HG02973 (cell line): ENCODE results near the gene MYO15B.
A peak's percentile ranks its signal among the peaks of the same experiment; 100 is the strongest.
"Not testable (repeated sequence)": the region's sequence is repeated elsewhere in the genome, so short reads cannot be mapped to it uniquely, and the experiment has no call there.

Source experiments
- ATAC-seq: cut with Tn5 transposase; IDR thresholded peaks from one replicate; pipeline ENCODE4 v1.9.1; 2021; ENCODE audit warnings: moderate library complexity; ENCODE audit not compliant: unreplicated experiment

The MYO15B gene

GRCh38 chr17:75575197-75575596 lies 12.4 kb upstream of the MYO15B start:
- ATAC-seq = no peak

DNA sequence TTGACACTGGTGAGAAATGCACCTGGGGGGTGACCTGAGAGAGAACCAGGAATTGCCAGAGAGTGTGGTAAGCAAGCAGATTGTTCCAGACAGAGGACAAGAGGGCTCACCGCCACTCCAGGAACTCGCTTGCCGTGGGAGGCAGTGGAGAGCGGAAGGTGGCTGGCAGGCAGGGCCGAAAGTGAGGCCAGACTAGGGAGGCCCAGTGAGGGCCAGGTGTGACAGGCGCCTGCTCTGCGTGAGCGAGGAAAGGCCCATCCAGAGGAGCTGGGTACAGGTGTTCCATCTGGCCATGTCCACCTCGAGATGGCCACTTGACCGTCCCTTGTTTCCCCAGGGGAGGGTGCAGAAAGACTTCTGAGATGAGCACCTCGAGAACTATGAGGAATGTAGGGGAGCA lies 11.9 kb upstream of the MYO15B start:
- no peak for ATAC-seq

DNA sequence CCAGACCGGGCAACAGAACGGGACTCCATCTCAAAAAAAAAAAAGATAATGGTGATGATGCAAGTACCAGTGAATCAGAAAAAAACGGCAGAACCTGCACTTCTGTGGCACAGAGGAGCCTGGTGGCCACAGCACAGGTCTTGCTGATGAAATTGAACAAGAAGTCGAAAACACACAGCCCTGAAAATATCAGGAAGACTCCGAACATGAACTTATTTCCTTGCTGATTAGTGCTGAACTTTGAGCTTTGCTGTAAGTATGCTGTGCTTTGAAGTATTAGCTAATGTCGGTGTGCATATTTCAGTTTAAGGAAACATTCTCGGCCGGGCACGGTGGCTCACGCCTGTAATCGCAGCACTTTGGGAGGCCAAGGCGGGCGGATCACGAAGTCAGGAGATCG lies 10.9 kb upstream of the MYO15B start:
- ATAC-seq = no peak

DNA sequence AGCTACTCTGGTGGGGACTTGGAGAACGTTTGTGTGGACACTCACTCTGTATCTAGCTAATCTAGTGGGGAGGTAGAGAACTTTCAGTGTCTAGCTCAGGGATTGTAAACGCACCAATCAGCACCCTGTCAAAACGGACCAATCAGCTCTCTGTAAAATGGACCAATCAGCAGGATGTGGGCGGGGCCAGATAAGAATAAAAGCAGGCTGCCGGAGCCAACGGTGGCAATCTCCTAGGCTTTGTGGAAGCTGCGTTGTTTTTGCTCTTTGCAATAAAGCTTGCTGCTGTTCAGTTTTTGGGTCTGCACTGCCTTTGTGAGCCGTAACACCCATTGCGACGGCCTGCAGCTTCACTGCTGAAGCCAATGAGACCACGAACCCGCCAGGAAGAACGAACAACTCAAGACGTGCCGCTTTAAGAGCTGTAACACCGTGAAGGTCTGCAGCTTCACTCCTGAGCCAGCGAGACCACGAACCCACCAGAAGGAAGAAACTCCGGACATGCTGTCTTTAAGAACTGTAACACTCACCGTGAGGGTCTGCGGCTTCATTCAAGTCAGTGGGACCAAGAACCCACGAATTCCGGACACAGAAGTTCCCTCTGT lies 6.4 kb upstream of the MYO15B start:
- ATAC-seq = not testable (repeated sequence)

GRCh38 chr17:75583197-75583596 lies 4.4 kb upstream of the MYO15B start:
- not testable (repeated sequence) for ATAC-seq

GRCh38 chr17:75584849-75585175 lies 2.8 kb upstream of the MYO15B start:
- ATAC-seq = no peak

- peak; percentile 13 for ATAC-seq
Measured at GRCh38 chr17:75588596-75589011, 1.0 kb downstream of the MYO15B start.

DNA sequence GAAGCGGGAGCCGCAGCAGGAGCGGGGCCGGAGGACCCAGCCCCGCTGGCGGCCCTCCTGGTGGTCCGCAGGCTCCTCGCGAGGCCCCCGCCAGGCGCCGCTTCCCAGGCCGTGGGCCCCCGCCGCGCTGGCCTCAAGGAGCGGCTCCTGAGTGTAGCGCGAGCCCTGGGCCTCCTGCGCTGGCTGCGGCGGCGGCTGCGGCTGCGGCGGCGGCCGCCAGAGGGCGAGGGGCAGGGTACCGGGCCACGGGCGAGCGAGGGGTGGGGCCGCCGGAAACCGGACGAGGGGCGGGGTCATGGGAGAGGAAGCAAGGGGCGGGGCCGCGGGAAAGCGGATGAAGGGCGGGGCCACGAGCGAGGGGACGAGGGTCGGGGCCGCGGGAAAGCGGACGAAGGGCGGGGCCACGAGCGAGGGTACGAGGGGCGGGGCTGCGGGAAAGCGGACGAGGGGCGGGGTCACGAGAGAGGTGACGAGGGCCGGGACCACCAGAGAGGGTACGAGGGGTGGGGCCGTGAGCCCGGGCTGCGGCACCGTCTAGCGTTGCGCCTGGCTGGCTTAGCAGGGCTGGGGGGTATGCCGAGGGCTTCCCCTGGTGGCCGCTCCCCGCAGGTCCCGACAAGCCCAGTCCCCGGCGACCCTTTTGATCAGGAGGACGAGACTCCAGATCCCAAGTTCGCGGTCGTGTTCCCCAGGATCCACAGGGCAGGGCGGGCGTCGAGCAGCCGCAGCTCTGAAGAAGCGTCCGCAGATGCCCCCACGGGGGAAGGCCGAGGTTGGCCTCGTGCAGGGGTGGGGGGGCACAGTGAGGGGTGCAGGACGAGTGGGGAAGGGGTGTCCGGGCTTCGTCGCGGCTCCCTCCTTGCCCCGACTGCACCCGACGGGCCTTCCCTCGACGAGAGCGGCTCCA lies 1.7 kb downstream of the MYO15B start:
- peak; percentile 68 for ATAC-seq

DNA sequence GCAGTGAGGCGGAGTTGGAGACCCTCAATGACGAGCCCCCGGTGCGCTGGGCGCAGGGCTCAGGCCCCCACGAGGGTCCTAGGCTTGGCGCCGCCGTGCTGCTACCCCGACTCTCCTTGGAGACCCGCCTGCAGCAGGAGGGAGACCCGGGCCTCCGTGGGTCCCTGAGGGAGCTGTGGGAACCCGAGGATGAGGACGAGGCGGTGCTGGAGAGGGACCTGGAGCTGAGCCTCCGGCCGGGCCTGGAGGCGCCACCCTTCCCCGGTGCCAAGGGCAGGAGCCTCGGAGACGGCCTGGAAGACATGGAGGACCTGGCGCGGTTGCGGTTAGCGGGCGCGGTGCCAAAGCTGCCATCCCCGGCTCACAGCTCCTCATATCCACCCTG lies 2.3 kb downstream of the MYO15B start:
- no peak for ATAC-seq

- ATAC-seq = no peak
Measured at GRCh38 chr17:75590314-75590761, 2.7 kb downstream of the MYO15B start.

- no peak for ATAC-seq
Measured at GRCh38 chr17:75590849-75591721, 3.5 kb downstream of the MYO15B start.

DNA sequence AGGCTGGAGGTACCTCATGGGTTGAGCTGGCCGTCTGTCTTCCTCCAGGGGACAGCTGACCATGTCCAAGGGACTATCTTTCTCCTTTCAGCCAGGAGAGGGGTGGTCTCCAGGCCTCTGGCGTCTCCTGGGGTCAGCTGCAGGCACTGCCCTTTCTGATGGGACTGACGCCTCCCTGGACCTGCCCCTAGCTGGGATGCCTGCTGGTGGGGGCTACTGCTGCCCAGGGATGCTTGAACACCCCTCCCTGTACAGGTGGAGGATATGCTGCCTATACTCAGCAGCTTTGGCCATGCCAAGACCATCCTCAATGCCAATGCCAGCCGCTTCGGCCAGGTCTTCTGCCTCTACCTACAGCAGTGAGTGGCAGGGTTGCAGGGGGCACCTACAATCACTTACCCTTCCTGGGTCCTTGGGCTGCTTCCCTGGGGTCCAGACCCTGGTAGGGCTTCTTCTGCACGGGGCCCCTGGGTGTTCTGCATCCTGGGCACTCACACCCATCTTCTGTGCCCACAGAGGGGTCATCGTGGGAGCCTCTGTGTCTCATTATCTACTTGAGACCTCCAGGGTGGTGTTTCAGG lies 4.2 kb downstream of the MYO15B start:
- no peak for ATAC-seq

GRCh38 chr17:75592348-75593020 lies 4.9 kb downstream of the MYO15B start:
- ATAC-seq = no peak

- not testable (repeated sequence) for ATAC-seq
Measured at GRCh38 chr17:75593430-75593829, 5.8 kb downstream of the MYO15B start.

DNA sequence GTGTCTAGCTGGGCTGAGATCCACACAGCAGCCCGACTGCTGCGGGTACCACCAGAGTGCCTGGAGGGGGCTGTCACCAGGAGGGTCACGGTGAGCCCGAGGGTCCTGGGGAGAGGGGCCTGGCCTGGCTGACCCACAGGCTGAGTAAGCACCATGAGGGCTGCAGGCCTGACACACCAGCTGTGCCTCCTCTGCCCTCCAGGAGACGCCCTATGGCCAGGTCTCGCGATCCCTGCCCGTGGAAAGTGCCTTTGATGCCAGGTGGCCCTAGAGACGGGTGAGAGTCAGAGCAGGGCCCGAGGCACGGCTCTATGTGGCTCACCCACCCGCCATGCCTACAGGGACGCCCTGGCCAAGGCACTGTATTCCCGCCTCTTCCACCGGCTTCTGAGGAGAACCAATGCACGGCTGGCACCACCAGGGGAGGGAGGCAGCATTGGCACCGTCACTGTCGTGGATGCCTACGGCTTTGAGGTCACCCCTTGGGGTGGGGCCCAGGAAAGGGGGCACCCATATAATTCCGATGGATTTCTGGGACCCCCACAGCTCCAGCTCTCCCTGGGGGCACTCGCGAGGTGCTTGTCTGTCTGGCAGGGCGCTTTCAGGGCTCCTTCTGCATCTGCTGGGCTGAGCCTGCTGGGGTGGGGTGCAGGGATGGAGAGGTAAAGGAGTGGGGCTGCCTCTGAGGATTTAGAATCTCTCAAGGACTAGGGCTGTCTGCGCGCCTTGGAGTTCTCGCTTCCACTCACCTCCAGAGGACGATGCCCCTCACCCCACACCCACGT lies 7.1 kb downstream of the MYO15B start:
- ATAC-seq = no peak

DNA sequence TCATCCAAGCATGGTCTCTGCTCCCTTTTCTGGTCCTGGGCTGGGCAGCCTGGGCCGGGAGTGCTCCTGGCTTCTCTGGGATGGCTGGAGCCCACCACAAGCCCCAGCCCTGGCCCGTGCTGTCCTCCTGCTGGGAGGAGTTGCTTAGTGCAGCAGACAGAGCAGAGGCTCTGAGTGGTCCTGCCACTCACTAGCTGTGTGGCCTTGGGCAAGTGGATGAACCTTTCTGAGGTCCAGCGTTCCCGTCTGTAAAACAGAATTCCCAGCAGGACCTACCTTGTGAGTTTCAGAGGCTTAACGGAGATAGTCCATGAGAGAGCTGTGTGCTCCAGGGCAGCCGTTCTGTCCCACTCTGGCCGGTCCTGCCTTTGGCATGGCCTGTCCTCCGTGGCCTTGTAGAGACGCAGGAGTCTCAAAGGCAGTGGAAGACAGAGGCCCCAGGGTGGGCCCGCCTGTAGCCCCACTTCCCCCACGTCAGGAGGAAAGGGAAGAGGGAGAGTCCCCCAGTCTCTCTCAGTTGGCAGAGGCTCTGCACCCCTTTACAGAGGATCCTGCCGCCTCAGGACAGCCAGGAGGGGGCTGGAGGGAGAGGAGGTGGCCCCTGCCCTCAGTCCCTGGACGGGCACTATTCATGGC lies 7.8 kb downstream of the MYO15B start:
- ATAC-seq = no peak

GRCh38 chr17:75595920-75596313 lies 8.3 kb downstream of the MYO15B start:
- no peak for ATAC-seq

- ATAC-seq = no peak
Measured at GRCh38 chr17:75596320-75597087, 8.9 kb downstream of the MYO15B start.
